SK-MEL-5 (cell line): ENCODE measurements around the gene TOGARAM1. TPM values are rescaled to one million over a fixed set of nuclear protein-coding genes. Genes with fewer than 3 reads are reported as not detected.

Experiments
- DNase-seq: peaks from one replicate; pipeline ENCODE4 v3.0.0-alpha.2; 2016; ENCODE audit warnings: low read depth, low spot score
- in situ Hi-C: cut with HindIII; loops from 2 replicates; pipeline ENCODE4 v1.10.0; 2016; ENCODE audit warnings: low sequenced_read_pairs, high pct_unique_total_duplicates, low pct_unique_long_range_greater_than_20kb
- polyA plus RNA-seq, 2 experiments: library from polyadenylated mRNA; depleted of rRNA; stranded (reverse); fragments of >200 nt; gene quantifications; 2 replicates each; pipeline ENCODE4 v1.2.3, GENCODE V29; 2015
- total RNA-seq: library from RNA; depleted of rRNA; stranded (reverse); fragments of >200 nt; shearing (Covaris generic); gene quantifications from 2 replicates; pipeline ENCODE4 v1.2.3, GENCODE V29; 2014; rRNA removed

TOGARAM1 gene, protein sequence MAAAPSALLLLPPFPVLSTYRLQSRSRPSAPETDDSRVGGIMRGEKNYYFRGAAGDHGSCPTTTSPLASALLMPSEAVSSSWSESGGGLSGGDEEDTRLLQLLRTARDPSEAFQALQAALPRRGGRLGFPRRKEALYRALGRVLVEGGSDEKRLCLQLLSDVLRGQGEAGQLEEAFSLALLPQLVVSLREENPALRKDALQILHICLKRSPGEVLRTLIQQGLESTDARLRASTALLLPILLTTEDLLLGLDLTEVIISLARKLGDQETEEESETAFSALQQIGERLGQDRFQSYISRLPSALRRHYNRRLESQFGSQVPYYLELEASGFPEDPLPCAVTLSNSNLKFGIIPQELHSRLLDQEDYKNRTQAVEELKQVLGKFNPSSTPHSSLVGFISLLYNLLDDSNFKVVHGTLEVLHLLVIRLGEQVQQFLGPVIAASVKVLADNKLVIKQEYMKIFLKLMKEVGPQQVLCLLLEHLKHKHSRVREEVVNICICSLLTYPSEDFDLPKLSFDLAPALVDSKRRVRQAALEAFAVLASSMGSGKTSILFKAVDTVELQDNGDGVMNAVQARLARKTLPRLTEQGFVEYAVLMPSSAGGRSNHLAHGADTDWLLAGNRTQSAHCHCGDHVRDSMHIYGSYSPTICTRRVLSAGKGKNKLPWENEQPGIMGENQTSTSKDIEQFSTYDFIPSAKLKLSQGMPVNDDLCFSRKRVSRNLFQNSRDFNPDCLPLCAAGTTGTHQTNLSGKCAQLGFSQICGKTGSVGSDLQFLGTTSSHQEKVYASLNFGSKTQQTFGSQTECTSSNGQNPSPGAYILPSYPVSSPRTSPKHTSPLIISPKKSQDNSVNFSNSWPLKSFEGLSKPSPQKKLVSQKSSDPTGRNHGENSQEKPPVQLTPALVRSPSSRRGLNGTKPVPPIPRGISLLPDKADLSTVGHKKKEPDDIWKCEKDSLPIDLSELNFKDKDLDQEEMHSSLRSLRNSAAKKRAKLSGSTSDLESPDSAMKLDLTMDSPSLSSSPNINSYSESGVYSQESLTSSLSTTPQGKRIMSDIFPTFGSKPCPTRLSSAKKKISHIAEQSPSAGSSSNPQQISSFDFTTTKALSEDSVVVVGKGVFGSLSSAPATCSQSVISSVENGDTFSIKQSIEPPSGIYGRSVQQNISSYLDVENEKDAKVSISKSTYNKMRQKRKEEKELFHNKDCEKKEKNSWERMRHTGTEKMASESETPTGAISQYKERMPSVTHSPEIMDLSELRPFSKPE (N-terminal part only)
- 17.1 and 19.1 TPM in 2 replicates for total RNA-seq
- 5.8 and 13.7 TPM in 2 replicates for polyA plus RNA-seq (2015; cell fraction: cytosol; rRNA removed)
- 20.9 and 22.4 TPM in 2 replicates for polyA plus RNA-seq (2015; cell fraction: nucleus; rRNA removed)

DNA sequence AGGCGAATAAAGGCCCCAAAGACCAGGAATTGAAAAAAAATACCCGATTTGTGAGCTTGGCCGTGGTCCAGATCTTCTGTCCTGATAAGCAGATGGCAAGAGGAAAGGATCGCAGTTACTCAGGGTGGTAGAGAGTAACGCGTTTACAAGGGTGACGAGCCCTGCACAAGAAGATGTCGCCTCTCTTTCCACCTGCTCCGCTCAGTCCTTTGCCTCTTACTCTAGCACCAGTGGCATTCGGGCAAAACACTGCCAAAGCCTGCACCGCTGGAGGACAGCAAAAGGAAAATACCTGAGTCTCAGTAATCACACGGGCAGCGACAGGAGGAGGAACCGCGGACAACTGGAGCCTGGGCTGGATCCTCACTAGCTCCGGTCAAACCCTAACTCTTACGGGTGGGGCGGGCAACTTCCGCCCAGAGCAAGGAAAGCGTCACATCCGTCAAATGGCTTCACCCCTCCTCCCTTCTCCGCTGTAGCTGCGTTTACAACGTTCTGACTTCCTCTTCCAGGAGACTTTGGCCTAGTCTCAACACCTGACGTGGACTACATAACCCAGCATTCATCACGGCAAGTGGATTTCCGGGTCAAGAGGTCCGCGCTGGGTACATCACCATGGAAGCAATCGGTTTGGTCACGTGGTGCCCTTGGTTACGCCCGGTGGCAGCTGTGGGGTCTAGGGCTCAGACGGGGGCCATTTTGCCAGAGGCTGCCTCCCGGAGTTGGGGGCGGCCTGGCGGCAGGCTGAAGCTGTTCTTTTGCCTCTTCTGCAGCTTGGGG is at the start of gene TOGARAM1, which contains the start of gene KLHL28:
Gene TOGARAM1 (plus strand): TSS at position 637 of the 780 bp plus-strand sequence. CDS start 232 bp downstream, outside the sequence.
Gene KLHL28 (minus strand): TSS at position 394 of the 780 bp plus-strand sequence. CDS start 16,019 bp downstream, outside the sequence.
- in situ Hi-C loops = no loop called here
- DNase-seq = peak; percentile 100

- no peak for DNase-seq
- in situ Hi-C loops = no loop called here
Measured at GRCh38 chr14:44914849-44915248, 47.1 kb upstream of the TOGARAM1 start.

- no peak for DNase-seq
- in situ Hi-C loops = no loop called here
Measured at GRCh38 chr14:44928793-44929192, 33.2 kb upstream of the TOGARAM1 start.

- DNase-seq = no peak
- in situ Hi-C loops = no loop called here
Measured at GRCh38 chr14:44935155-44935554, 26.8 kb upstream of the TOGARAM1 start.

GRCh38 chr14:44937547-44937946 is 24.4 kb upstream of the TOGARAM1 start:
- DNase-seq = no peak
- in situ Hi-C loops = no loop called here

- DNase-seq = no peak
- in situ Hi-C loops = no loop called here
Measured at GRCh38 chr14:44940211-44940610, 21.8 kb upstream of the TOGARAM1 start.

- in situ Hi-C loops = no loop called here
- no peak for DNase-seq
Measured at GRCh38 chr14:44940944-44941343, 21.0 kb upstream of the TOGARAM1 start.

DNA sequence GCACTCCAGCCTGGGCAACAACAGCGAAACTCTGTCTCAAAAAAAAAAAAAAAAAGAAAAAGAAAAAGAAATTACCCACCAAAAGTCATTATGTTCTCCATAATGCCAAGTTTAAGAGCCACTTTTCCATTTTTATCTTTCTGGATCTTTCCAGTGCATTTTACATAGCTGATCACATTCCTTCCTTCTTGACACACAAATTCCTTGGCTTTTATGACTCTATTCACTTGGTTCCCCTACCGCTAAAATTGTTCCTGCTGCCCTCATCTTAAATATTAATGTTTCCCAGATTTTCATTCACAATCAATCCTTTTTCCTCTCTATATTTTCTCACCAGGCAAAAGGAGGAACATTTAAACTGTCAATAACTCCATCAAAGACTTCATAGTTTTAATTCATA is 20.4 kb upstream of the TOGARAM1 start:
- DNase-seq = no peak
- in situ Hi-C loops = no loop called here

DNA sequence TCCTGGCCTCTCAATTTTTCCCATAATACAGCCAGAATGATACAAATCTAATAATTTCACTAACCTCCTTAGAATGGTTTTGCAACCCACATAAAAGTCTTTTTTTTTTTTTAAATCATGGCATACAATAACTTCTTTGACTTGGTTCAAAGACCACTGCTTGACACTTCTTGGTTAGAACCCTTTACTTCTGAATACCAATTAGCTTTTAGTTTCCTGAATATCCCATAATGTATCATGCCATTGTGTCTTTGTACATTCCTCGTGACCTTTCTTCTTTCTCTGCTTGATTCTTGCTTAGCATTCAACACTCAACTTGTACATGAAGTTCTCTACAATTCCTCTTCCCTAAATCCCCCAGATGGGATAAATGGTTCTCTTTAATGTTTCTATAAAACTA is 19.6 kb upstream of the TOGARAM1 start:
- in situ Hi-C loops = no loop called here

DNA sequence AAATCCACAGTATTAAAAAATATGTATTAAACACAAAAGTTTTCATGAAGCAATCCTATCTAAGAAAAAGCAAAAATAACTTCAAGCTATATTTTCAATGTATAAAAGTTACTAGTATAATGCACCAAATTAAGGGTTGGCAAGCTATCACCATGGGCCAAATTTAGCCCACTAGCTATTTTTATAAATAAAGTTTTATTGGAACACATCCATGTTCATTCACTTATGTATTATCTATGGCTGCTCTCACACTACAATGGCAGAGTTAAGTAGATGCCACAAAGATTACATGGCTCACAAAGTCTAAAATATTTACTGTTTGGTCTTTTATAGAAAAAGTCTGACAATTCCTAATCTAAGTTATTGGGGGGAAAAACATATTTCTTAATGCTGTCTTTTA is 17.9 kb upstream of the TOGARAM1 start:
- no peak for DNase-seq
- in situ Hi-C loops = no loop called here

More for the DNA sequence above, 19.6 kb upstream of the TOGARAM1 start:
- peak; percentile 28 for DNase-seq

DNA sequence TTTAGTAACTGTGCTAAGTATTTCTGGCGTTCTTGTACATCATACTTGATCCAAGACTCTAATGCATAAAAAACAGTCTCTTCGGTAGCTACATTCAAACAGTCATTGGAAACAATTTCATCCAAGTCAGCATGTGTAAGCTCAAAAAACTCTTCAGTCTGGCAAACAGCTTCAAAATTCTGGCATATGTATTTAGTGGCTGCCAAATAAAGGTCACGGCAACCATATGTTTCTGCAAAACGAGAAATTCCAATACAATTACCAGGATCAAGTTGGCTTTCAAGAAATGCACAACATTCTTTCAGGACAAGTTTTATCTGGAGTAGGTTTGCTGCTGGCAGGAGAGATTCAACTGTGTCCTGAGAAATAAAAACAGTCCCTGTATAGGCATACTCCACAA is 16.7 kb upstream of the TOGARAM1 start:
- no peak for DNase-seq
- in situ Hi-C loops = no loop called here

- in situ Hi-C loops = no loop called here
Measured at GRCh38 chr14:44951051-44951450, 10.9 kb upstream of the TOGARAM1 start.

DNA sequence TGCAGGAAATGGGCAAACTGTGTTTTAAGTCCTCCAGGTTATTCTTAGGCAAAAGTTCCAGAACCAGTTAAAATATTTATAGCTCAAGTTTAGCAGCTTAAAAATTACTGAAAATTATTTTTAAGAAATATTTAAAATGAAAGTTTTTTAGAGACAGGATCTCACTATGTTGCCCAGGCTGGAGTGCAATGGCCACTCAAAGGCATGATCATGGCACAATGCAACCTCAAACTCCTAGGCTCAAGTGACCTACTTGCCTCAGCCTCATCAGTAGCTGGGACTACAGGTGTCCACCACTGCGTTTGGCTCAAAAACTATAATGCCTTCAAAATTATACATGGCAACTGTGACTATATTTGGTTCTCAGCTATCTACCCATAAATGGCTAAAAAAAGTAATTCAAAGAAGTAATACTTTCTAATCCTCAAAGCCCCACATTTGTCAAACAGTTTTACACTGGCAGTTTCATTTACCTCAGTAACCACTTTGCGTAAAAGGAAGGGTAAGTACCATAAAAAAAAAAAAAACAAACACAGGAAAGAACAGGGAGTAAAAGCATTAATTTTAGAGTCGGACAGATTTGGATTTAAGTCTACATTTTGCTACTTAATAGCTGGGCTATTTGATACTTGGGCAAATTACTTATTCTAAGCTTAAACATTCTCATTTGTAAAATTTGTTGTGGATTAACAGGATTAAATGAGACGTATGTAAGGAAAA is 9.4 kb upstream of the TOGARAM1 start:
- in situ Hi-C loops = no loop called here
- no peak for DNase-seq

More at GRCh38 chr14:44951051-44951450, 10.9 kb upstream of the TOGARAM1 start:
- DNase-seq = no peak

DNA sequence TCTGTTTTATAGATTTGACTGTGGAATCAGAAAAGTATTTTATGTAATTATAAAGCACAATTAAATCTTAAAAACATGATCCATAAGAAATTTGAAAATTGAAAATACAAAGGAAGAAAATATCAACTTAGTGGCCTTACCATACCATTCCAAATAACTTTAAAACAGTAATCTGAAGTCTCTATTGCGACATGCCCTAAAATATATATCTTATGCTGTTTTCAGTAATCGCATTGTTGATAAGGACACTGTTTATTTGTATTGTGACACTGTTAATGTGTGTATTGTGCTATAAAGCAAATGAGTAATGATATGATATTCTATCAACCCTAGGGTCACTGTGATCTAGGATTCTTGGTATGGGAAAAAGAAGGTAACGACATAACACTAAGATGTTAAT is 7.2 kb upstream of the TOGARAM1 start:
- DNase-seq = no peak
- in situ Hi-C loops = no loop called here

DNA sequence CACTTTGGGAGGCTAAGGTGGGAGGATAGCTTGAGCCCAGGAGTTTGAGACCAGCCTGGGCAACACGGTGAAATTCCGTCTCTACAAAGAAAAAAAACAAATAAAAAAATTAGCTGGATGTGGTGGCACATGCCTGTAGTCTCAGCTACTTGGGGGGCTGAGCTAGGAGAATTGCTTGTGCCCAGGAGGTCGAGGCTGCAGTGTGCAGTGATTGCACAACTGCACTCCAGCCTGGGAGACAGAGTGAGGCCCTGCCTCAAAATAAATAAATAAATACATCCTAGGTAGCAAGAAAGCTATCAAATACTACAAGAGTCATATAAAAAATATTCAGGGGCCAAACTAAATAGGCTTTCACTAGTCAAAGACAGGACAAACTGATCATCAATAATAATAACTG is 6.5 kb upstream of the TOGARAM1 start:
- DNase-seq = no peak
- in situ Hi-C loops = no loop called here

DNA sequence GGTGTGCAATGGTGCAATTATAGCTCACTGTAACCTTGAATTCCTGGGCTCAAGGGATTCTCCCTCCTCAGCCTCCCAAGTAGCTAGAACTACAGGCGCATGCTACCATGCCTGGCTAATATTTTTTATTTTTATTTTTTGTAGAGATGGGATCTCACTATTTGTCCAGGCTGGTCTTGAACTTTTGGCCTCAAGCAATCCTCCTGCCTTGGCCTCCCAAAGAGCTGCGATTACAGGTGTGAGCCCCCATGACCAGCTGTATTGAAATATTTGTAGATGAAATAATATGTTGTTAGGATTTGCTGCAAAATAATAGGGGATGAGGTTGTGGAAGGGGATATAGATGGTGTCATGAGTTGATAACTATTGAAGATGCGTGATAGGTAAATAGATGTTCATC is 5.1 kb upstream of the TOGARAM1 start:
- DNase-seq = no peak
- in situ Hi-C loops = no loop called here
